Ishikawa (cell line): ENCODE results near the gene FBXL19.
A peak's percentile ranks its signal among the peaks of the same experiment; 100 is the strongest.

ENCODE experiments used
- CEBPB ChIP-seq: IDR thresholded peaks from 2 replicates; pipeline ENCODE4 v1.6.1; 2012
- CREB1 ChIP-seq: IDR thresholded peaks from 2 replicates; pipeline ENCODE4 v1.6.1; 2012; ENCODE audit warnings: low read depth
- EGR1 ChIP-seq: IDR thresholded peaks from 2 replicates; pipeline ENCODE4 v1.6.1; 2012
- EP300 ChIP-seq: IDR thresholded peaks from 2 replicates; pipeline ENCODE4 v1.6.1; 2012; ENCODE audit warnings: borderline replicate concordance
- FOXM1 ChIP-seq: IDR thresholded peaks from 2 replicates; pipeline ENCODE4 v1.6.1; 2012; ENCODE audit warnings: low read depth, borderline replicate concordance
- NFIC ChIP-seq: IDR thresholded peaks from 2 replicates; pipeline ENCODE4 v1.6.1; 2012
- RAD21 ChIP-seq: IDR thresholded peaks from 2 replicates; pipeline ENCODE4 v1.6.1; 2012; ENCODE audit warnings: low read depth
- TAF1 ChIP-seq: IDR thresholded peaks from 2 replicates; pipeline ENCODE4 v1.6.1; 2012; ENCODE audit warnings: low read depth, mild to moderate bottlenecking
- TCF12 ChIP-seq: IDR thresholded peaks from 2 replicates; pipeline ENCODE4 v1.6.1; 2012; ENCODE audit warnings: low read depth
- TEAD4 ChIP-seq: IDR thresholded peaks from 2 replicates; pipeline ENCODE4 v1.6.1; 2012
- YY1 ChIP-seq: IDR thresholded peaks from 2 replicates; pipeline ENCODE4 v1.6.1; 2012; ENCODE audit warnings: low read depth
- ZBTB7A ChIP-seq: IDR thresholded peaks from 2 replicates; pipeline ENCODE4 v1.6.1; 2012; ENCODE audit warnings: low read depth
- TF ChIP-seq, protein P1 (sequence below): IDR thresholded peaks from 2 replicates; pipeline ENCODE4 v1.6.1; 2012
- TF ChIP-seq, protein P2 (sequence below): IDR thresholded peaks from 2 replicates; pipeline ENCODE4 v1.6.1; 2012; ENCODE audit warnings: low read depth, mild to moderate bottlenecking
- TF ChIP-seq, protein P3 (sequence below): IDR thresholded peaks from 2 replicates; pipeline ENCODE4 v1.6.1; 2012

FBXL19 gene

DNA sequence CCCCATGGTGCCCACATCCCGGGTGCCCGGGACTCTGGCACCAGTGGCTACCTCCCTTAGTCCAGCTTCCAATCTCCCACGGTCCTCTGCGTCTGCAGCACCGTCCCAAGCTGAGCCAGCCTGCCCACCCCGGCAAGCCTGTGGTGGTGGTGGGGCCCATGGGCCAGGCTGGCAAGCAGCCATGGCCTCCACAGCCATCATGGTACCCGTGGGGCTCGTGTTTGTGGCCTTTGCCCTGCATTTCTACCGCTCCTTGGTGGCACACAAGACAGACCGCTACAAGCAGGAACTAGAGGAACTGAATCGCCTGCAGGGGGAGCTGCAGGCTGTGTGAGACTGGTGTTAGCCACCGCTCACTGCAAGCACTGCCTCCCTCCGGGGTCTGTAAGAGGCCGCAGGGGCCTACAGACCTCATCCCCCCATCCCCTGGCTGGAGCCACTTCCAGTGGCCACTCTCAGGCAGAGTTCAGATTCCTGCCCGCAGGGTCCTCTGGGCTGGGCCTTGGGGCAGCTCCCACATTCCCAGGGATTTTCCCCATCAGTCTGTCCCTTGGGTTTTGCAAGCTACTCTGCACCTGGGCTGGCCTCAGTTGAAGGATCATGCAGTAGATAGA lies 30.2 kb downstream of the FBXL19 start:
- no peak for TF ChIP-seq TCF12
- peak; percentile 73 for TF ChIP-seq RAD21

DNA sequence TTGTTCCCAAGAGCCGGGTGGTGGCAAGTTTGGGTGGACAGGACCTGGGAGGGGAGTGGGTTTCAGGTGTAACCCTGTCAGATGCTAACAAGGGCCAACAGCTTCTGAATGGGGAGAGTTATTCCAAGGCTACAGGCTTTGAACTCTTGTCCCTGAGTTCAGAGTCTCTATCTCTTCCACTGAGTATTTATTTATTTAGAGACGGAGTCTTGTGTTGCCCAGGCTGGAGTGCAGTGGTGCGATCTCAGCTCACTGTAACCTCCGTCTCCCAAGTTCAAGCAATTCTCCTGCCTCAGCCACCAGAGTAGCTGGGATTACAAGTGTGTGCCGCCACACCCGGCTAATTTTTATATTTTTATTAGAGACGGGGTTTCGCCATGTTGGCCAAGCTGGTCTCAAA lies 31.6 kb downstream of the FBXL19 start:
- TF ChIP-seq CEBPB (no peak), FOXM1 (no peak), ZBTB7A (no peak), NFIC (no peak), CREB1 (no peak)
- TF ChIP-seq, protein P1, sequence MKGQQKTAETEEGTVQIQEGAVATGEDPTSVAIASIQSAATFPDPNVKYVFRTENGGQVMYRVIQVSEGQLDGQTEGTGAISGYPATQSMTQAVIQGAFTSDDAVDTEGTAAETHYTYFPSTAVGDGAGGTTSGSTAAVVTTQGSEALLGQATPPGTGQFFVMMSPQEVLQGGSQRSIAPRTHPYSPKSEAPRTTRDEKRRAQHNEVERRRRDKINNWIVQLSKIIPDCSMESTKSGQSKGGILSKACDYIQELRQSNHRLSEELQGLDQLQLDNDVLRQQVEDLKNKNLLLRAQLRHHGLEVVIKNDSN: no peak

DNA sequence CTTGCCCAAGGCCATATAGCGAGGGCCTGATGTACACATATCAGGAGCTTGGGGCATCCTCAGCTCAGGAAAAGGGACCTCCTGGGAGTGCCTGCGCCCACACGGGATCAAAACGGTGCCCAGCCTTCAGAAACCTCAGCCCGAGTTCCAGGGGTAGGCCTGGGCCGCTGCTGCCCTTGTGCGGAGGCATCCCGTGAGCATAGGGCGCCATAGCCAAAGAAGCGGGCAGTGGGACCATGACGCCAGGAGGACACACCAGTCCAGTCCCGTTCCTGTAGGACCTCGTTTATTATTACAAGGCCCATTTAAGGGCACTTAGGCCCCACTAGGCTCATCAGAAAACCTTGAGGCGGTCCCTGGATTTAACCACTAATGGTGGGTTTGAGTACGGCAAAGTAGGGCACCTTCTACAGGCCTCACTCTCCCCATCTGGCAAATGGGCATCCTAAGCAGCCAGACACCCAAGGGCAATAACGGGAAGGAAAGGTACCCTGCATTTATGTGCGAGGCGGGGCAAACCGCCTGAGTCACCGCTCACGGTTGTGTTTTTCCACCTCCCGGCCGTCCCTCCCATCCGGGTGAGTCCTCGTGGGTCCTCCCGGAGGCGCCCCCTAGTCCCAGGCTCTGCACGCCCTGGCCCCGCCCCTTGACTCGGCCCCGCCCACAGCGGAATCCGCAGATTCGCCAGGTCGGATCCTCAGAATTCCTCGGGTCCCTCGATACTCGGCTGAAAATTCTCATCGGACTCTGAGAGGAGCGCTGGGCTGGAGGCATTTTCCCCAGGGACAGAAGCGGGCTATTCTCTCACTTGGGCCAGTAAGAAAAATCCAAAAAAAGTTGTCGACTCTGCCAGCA lies 33.5 kb downstream of the FBXL19 start:
- TF ChIP-seq TEAD4 (peak; percentile 56), EGR1 (no peak), RAD21 (no peak), EP300 (no peak), CEBPB (no peak), NFIC (no peak), YY1 (no peak), TCF12 (0 out of 2 replicates have a peak, but pooled peaks have one; percentile 12), ZBTB7A (peak; percentile 78; the same call in 1 of the 2 replicates), CREB1 (no peak), TAF1 (no peak), FOXM1 (no peak)
- TF ChIP-seq, protein P1: no peak
- TF ChIP-seq, protein P2, sequence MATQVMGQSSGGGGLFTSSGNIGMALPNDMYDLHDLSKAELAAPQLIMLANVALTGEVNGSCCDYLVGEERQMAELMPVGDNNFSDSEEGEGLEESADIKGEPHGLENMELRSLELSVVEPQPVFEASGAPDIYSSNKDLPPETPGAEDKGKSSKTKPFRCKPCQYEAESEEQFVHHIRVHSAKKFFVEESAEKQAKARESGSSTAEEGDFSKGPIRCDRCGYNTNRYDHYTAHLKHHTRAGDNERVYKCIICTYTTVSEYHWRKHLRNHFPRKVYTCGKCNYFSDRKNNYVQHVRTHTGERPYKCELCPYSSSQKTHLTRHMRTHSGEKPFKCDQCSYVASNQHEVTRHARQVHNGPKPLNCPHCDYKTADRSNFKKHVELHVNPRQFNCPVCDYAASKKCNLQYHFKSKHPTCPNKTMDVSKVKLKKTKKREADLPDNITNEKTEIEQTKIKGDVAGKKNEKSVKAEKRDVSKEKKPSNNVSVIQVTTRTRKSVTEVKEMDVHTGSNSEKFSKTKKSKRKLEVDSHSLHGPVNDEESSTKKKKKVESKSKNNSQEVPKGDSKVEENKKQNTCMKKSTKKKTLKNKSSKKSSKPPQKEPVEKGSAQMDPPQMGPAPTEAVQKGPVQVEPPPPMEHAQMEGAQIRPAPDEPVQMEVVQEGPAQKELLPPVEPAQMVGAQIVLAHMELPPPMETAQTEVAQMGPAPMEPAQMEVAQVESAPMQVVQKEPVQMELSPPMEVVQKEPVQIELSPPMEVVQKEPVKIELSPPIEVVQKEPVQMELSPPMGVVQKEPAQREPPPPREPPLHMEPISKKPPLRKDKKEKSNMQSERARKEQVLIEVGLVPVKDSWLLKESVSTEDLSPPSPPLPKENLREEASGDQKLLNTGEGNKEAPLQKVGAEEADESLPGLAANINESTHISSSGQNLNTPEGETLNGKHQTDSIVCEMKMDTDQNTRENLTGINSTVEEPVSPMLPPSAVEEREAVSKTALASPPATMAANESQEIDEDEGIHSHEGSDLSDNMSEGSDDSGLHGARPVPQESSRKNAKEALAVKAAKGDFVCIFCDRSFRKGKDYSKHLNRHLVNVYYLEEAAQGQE: no peak
- TF ChIP-seq, protein P3, sequence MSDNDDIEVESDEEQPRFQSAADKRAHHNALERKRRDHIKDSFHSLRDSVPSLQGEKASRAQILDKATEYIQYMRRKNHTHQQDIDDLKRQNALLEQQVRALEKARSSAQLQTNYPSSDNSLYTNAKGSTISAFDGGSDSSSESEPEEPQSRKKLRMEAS: peak; percentile 19

DNA sequence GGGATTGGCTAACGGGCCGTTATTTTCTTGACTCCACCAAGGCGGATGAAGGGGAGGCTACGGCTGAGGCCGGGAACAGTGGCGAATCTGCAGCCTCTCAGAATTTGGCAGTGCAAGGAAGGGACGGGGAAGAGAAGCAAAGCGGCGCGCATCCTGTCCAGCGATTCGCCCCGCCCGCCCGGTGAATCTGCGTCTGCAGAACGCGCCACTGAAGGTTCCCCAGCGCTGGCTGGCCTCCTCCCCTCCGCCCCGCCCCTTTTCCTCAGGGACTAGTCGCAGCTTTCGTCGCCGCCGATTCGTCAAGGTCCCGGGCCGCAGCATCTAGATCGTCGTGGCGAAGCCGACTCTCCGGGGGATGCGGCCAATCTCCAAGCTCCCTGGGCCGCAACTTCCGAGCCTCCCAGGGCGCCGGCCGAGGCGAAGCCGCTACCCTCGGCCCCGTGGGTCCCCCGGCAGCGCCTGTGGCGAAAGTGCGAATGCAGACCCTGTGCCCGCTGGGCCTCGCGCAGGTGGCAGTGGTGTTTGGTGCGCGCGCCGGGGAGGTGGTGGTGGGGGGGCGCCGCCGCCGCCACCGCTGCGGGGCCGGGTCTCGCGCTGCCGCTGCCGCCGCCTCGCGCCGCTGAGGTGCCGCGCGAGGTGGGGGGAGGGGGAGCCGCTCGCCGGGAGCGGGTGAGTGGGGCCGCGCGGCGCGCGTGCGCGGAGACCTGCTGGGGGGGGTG lies 34.2 kb downstream of the FBXL19 start, which contains the start of gene SETD1A:
SETD1A (plus strand) TSS at position 299 of the 719 bp plus-strand sequence. CDS start 978 bp downstream, outside the sequence.
- TF ChIP-seq CEBPB (no peak), TAF1 (0 out of 2 replicates have a peak, but pooled peaks have one; percentile 14), EP300 (peak; percentile 66)
- TF ChIP-seq, protein P3: peak; percentile 69

DNA sequence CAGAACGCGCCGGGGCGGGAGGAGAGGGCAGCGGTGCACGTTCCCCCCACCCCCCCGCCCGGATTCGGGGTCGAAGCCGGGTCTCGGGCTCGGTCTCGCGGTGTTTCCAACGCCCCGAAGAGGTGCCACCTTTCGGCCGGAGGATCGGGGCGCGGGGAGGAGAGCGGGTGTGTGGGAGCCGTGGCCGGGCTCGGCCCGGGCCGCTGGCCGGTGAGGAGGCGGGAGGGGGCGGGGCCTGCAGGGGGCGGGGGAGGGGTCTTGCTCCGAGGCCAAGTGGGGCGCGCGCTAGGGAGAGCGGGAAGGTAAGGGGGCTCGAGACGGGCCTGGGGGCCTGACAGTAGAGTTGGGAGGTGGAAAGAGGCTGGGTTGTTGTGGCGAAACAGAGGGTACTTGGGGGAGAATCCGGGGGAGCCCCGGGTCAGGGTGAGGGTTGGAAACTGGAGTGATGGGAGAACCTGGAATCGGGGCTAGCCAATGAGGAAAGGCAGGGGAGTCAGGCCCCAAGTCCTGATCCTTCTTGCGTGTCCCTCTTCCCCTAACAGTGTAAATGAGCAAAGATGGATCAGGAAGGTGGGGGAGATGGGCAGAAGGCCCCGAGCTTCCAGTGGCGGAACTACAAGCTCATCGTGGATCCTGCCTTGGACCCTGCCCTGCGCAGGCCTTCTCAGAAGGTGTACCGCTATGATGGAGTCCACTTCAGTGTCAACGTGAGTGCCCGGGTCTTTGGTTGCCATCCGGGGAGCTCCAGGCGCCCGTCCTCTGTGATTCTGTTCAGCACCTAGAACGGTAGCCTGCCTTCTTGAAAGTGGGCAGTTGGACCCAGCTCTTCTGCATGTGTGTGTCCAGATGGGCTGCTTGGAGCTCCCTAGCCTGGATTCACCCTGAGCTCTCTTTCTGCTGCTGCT lies 35.1 kb downstream of the FBXL19 start:
- no peak for TF ChIP-seq TCF12
- TF ChIP-seq NFIC: no peak
- no peak for TF ChIP-seq YY1
- TF ChIP-seq, protein P1: no peak
- no peak for TF ChIP-seq CEBPB
- no peak for TF ChIP-seq EGR1
- TF ChIP-seq ZBTB7A: no peak

DNA sequence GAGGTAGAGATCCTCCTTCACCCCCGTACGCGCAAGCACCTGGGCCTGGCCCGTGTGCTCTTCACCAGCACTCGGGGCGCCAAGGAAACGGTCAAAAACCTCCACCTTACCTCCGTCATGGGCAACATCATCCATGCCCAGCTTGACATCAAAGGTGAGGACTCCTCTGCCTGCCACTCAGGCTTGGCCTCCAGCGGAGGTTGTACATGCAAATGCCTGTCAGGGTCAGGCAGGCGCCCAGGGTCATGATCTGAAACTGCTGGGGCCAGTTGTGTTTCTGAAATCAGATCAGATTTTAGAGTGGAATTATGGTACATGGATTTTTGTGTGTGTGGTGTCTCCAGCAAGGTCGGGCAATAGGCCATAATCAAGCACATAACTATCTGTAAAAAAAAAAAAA lies 38.0 kb downstream of the FBXL19 start:
- no peak for TF ChIP-seq EGR1
- no peak for TF ChIP-seq CREB1
- TF ChIP-seq, protein P2: no peak
- no peak for TF ChIP-seq FOXM1
- no peak for TF ChIP-seq YY1
- no peak for TF ChIP-seq CEBPB
- no peak for TF ChIP-seq TCF12
- no peak for TF ChIP-seq TEAD4
- no peak for TF ChIP-seq ZBTB7A
- no peak for TF ChIP-seq NFIC
- TF ChIP-seq, protein P1: no peak
